ENCODE measurements around the gene PCDHB16. TPM values are rescaled to one million over a fixed set of nuclear protein-coding genes. Genes with fewer than 3 reads are reported as not detected.

Gene PCDHB16
- total RNA-seq, 2 experiments from 2014 or later = not detected

- no peaks in the 10 kb centered on the region for H4K20me1 ChIP-seq (ENCODE audit: insufficient read depth, low read length)
- intact Hi-C loops (cut with micrococcal nuclease; ENCODE audit: unreplicated experiment) = no loop called here
- H2AFZ ChIP-seq (ENCODE audit: low read length) = no peak overlapping the region
- H3K4me3 ChIP-seq (ENCODE audit: low read depth, low read length, poor library complexity, severe bottlenecking) = no peak overlapping the region
- ChIA-PET CTCF (ENCODE audit: unreplicated experiment) (no interaction called here), POLR2A (no interaction called here)
- BruUV-seq (replicated peaks) = no TSS peak
- H3K27ac ChIP-seq (ENCODE audit: low read depth, low read length, poor library complexity, severe bottlenecking) = no peak overlapping the region
- H3K36me3 ChIP-seq (ENCODE audit: insufficient read depth, low read length) = no peaks in the 10 kb centered on the region
- H3K9me3 ChIP-seq (ENCODE audit: low read length) = 0 out of 2 replicates have a peak, but pooled peaks cover 8% of the 10 kb centered on the region
- no peak for DNase-seq (ENCODE audit: low spot score)
- no peaks in the 10 kb centered on the region for H3K4me1 ChIP-seq (ENCODE audit: insufficient read depth, low read length, poor library complexity, severe bottlenecking)
- H3K79me2 ChIP-seq (ENCODE audit: insufficient read depth, low read depth, low read length) = no peaks in the 10 kb centered on the region
- TF ChIP-seq EZH2phosphoT487 (IDR thresholded peaks at IDR 0.05; ENCODE audit: borderline replicate concordance, low read depth, low read length) (no peak), CTCF (conservative IDR thresholded peaks at IDR 0.05; ENCODE audit: low read length) (no peak)
- no peaks in the 10 kb centered on the region for H3K9me2 ChIP-seq (ENCODE audit: insufficient read depth, low read length)
- H3K4me2 ChIP-seq (ENCODE audit: low read length) = no peak overlapping the region
Observed at GRCh38 chr5:141234109-141234667, 52.0 kb downstream of the PCDHB16 start.

Other genes starting within 250 kb of the PCDHB16 start
Only the 30 nearest of the 37 such genes appear.
- not detected in 2 replicates for gene PCDHB1, start 131.0 kb upstream of the PCDHB16 start, total RNA-seq (2014; rRNA removed; shearing (Covaris generic))
- gene PCDHB1, start 131.0 kb upstream of the PCDHB16 start, total RNA-seq (2022) = not detected in 2 replicates
- gene PCDHB2, start 87.8 kb upstream of the PCDHB16 start, total RNA-seq (2014; rRNA removed; shearing (Covaris generic)) = not detected in 2 replicates
- not detected in 2 replicates for gene PCDHB2, start 87.8 kb upstream of the PCDHB16 start, total RNA-seq (2022)
- not detected in 2 replicates for gene PCDHB3, start 81.9 kb upstream of the PCDHB16 start, total RNA-seq (2014; rRNA removed; shearing (Covaris generic))
- gene PCDHB3, start 81.9 kb upstream of the PCDHB16 start, total RNA-seq (2022) = not detected in 2 replicates
- gene PCDHB4, start 60.6 kb upstream of the PCDHB16 start, total RNA-seq (2014; rRNA removed; shearing (Covaris generic)) = not detected in 2 replicates
- not detected in 2 replicates for gene PCDHB4, start 60.6 kb upstream of the PCDHB16 start, total RNA-seq (2022)
- gene PCDHB5, start 47.2 kb upstream of the PCDHB16 start, total RNA-seq (2014; rRNA removed; shearing (Covaris generic)) = not detected in 2 replicates
- not detected in 2 replicates for gene PCDHB5, start 47.2 kb upstream of the PCDHB16 start, total RNA-seq (2022)
- not detected in 2 replicates for gene PCDHB6, start 32.3 kb upstream of the PCDHB16 start, total RNA-seq (2014; rRNA removed; shearing (Covaris generic))
- gene PCDHB6, start 32.3 kb upstream of the PCDHB16 start, total RNA-seq (2022) = not detected in 2 replicates
- gene PCDHB7, start 9.7 kb upstream of the PCDHB16 start, total RNA-seq (2014; rRNA removed; shearing (Covaris generic)) = not detected in 2 replicates
- not detected in 2 replicates for gene PCDHB7, start 9.7 kb upstream of the PCDHB16 start, total RNA-seq (2022)
- 0.08 TPM in 1 of 2 replicates, not detected in the other for gene PCDHB8, start 4.6 kb upstream of the PCDHB16 start, total RNA-seq (2014; rRNA removed; shearing (Covaris generic))
- not detected in 2 replicates for gene PCDHB8, start 4.6 kb upstream of the PCDHB16 start, total RNA-seq (2022)
- 0.06 TPM in 1 of 2 replicates, not detected in the other for gene PCDHB9, start 4.8 kb downstream of the PCDHB16 start, total RNA-seq (2014; rRNA removed; shearing (Covaris generic))
- 0.33 TPM in 1 of 2 replicates, not detected in the other for gene PCDHB9, start 4.8 kb downstream of the PCDHB16 start, total RNA-seq (2022)
- 0.08 TPM in 1 of 2 replicates, not detected in the other for gene PCDHB10, start 10.0 kb downstream of the PCDHB16 start, total RNA-seq (2014; rRNA removed; shearing (Covaris generic))
- not detected in 2 replicates for gene PCDHB10, start 10.0 kb downstream of the PCDHB16 start, total RNA-seq (2022)
- gene PCDHB11, start 17.2 kb downstream of the PCDHB16 start, total RNA-seq (2014; rRNA removed; shearing (Covaris generic)) = not detected in 2 replicates
- not detected in 2 replicates for gene PCDHB11, start 17.2 kb downstream of the PCDHB16 start, total RNA-seq (2022)
- gene PCDHB12, start 26.3 kb downstream of the PCDHB16 start, total RNA-seq (2014; rRNA removed; shearing (Covaris generic)) = not detected in 2 replicates
- gene PCDHB12, start 26.3 kb downstream of the PCDHB16 start, total RNA-seq (2022) = not detected in 2 replicates
- 0.22 TPM in 1 of 2 replicates, not detected in the other for gene PCDHB13, start 31.5 kb downstream of the PCDHB16 start, total RNA-seq (2014; rRNA removed; shearing (Covaris generic))
- gene PCDHB13, start 31.5 kb downstream of the PCDHB16 start, total RNA-seq (2022) = not detected in 2 replicates
- gene PCDHB14, start 41.0 kb downstream of the PCDHB16 start, total RNA-seq (2014; rRNA removed; shearing (Covaris generic)) = 0.22 TPM in 1 of 2 replicates, not detected in the other
- gene PCDHB14, start 41.0 kb downstream of the PCDHB16 start, total RNA-seq (2022) = not detected in 2 replicates
- not detected in 2 replicates for gene PCDHB15, start 63.0 kb downstream of the PCDHB16 start, total RNA-seq (2014; rRNA removed; shearing (Covaris generic))
- gene PCDHB15, start 63.0 kb downstream of the PCDHB16 start, total RNA-seq (2022) = not detected in 2 replicates
- gene SLC25A2, start 121.7 kb downstream of the PCDHB16 start, total RNA-seq (2014; rRNA removed; shearing (Covaris generic)) = 0.16 and 0.95 TPM in 2 replicates
- 0.70 and 1.6 TPM in 2 replicates for gene SLC25A2, start 121.7 kb downstream of the PCDHB16 start, total RNA-seq (2022)
- 115 and 126 TPM in 2 replicates for gene TAF7, start 138.4 kb downstream of the PCDHB16 start, total RNA-seq (2014; rRNA removed; shearing (Covaris generic))
- gene TAF7, start 138.4 kb downstream of the PCDHB16 start, total RNA-seq (2022) = 103 and 113 TPM in 2 replicates
- gene PCDHGA1, start 148.1 kb downstream of the PCDHB16 start, total RNA-seq (2014; rRNA removed; shearing (Covaris generic)) = 1.3 and 1.8 TPM in 2 replicates
- gene PCDHGA1, start 148.1 kb downstream of the PCDHB16 start, total RNA-seq (2022) = 1.7 and 1.9 TPM in 2 replicates
- 0.19 and 0.51 TPM in 2 replicates for gene PCDHGA2, start 156.4 kb downstream of the PCDHB16 start, total RNA-seq (2014; rRNA removed; shearing (Covaris generic))
- gene PCDHGA2, start 156.4 kb downstream of the PCDHB16 start, total RNA-seq (2022) = 0.74 and 1.1 TPM in 2 replicates
- 0.21 and 0.25 TPM in 2 replicates for gene PCDHGA3, start 161.4 kb downstream of the PCDHB16 start, total RNA-seq (2014; rRNA removed; shearing (Covaris generic))
- gene PCDHGA3, start 161.4 kb downstream of the PCDHB16 start, total RNA-seq (2022) = 0.36 and 0.65 TPM in 2 replicates
- gene PCDHGB1, start 167.7 kb downstream of the PCDHB16 start, total RNA-seq (2014; rRNA removed; shearing (Covaris generic)) = 2.8 and 4.1 TPM in 2 replicates
- 2.8 and 3.0 TPM in 2 replicates for gene PCDHGB1, start 167.7 kb downstream of the PCDHB16 start, total RNA-seq (2022)
- 1.9 and 3.5 TPM in 2 replicates for gene PCDHGA4, start 172.6 kb downstream of the PCDHB16 start, total RNA-seq (2014; rRNA removed; shearing (Covaris generic))
- gene PCDHGA4, start 172.6 kb downstream of the PCDHB16 start, total RNA-seq (2022) = 1.8 and 1.9 TPM in 2 replicates
- 8.3 and 9.3 TPM in 2 replicates for gene PCDHGB2, start 177.6 kb downstream of the PCDHB16 start, total RNA-seq (2014; rRNA removed; shearing (Covaris generic))
- 9.2 and 10.9 TPM in 2 replicates for gene PCDHGB2, start 177.6 kb downstream of the PCDHB16 start, total RNA-seq (2022)
- gene PCDHGA5, start 181.8 kb downstream of the PCDHB16 start, total RNA-seq (2014; rRNA removed; shearing (Covaris generic)) = 5.2 and 6.1 TPM in 2 replicates
- 4.6 and 4.9 TPM in 2 replicates for gene PCDHGA5, start 181.8 kb downstream of the PCDHB16 start, total RNA-seq (2022)
- 3.5 and 5.8 TPM in 2 replicates for gene PCDHGB3, start 187.9 kb downstream of the PCDHB16 start, total RNA-seq (2014; rRNA removed; shearing (Covaris generic))
- gene PCDHGB3, start 187.9 kb downstream of the PCDHB16 start, total RNA-seq (2022) = 6.1 and 6.3 TPM in 2 replicates
- 6.3 and 7.2 TPM in 2 replicates for gene PCDHGA6, start 191.5 kb downstream of the PCDHB16 start, total RNA-seq (2014; rRNA removed; shearing (Covaris generic))
- gene PCDHGA6, start 191.5 kb downstream of the PCDHB16 start, total RNA-seq (2022) = 5.5 and 6.2 TPM in 2 replicates
- gene PCDHGA7, start 200.4 kb downstream of the PCDHB16 start, total RNA-seq (2014; rRNA removed; shearing (Covaris generic)) = 4.7 and 6.4 TPM in 2 replicates
- 5.6 TPM in 2 replicates for gene PCDHGA7, start 200.4 kb downstream of the PCDHB16 start, total RNA-seq (2022)
- gene PCDHGB4, start 205.3 kb downstream of the PCDHB16 start, total RNA-seq (2014; rRNA removed; shearing (Covaris generic)) = 8.7 and 9.3 TPM in 2 replicates
- 6.5 and 6.9 TPM in 2 replicates for gene PCDHGB4, start 205.3 kb downstream of the PCDHB16 start, total RNA-seq (2022)
- gene PCDHGA8, start 210.2 kb downstream of the PCDHB16 start, total RNA-seq (2014; rRNA removed; shearing (Covaris generic)) = 5.0 and 5.3 TPM in 2 replicates
- 3.8 and 4.7 TPM in 2 replicates for gene PCDHGA8, start 210.2 kb downstream of the PCDHB16 start, total RNA-seq (2022)
- 3.8 and 5.1 TPM in 2 replicates for gene PCDHGB5, start 215.6 kb downstream of the PCDHB16 start, total RNA-seq (2014; rRNA removed; shearing (Covaris generic))
- gene PCDHGB5, start 215.6 kb downstream of the PCDHB16 start, total RNA-seq (2022) = 7.1 and 8.6 TPM in 2 replicates